ENCODE data around the gene IFNG-AS1.
A peak's percentile ranks its signal among the peaks of the same experiment; 100 is the strongest.

Gene IFNG-AS1

DNA sequence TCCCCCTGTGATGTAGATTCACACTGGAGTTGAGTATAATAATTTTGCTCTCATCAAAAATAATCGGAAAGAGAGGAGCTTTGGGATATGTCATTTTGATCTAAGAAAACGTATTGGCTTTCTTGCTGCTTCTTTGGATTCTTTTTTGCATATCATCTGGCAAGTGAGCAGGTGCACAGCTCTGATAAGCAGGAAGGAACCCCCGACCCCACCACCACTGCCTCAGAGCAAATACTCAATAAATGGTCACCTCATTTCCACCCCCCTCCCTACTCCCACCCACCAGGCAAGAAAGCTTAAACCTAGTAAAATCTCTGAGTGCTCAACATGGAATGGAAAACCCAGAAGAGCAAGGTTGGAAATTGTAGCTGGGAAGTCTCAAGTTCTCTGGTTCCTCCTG is 49.4 kb downstream of the IFNG-AS1 start:
- DNase-seq = no peak

DNA sequence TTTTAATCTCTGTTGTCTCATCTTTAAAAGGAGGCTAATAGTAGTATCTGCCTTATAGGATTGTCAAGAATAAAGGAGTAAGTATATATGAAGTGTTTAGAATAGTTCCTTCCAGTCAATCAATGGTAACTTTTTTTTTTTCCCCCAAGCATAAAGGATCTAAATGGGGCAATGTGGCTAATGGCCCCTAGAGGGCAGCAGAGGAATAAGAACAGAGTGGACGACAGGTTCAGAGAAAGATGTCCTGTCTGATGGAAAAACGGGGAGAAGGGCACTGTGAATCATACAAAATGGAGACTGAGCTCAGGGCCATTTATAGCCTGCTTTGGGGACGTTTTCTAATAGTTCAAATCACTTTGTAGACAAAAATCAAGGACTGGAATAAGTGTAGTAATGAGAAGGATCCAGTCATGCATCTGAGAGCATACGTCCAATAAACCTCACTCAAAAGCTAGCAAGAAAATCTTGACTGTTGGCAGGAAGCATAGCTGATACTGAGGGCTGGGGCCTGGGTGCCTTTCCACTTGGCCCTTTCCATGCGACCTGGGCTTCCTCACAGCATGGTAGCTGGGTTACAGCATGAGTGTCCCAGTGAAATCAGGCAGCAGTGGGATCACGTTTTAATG is 51.3 kb downstream of the IFNG-AS1 start:
- DNase-seq = peak in 4 of 5 experiments; percentile 39 to 62 (median 47)

DNA sequence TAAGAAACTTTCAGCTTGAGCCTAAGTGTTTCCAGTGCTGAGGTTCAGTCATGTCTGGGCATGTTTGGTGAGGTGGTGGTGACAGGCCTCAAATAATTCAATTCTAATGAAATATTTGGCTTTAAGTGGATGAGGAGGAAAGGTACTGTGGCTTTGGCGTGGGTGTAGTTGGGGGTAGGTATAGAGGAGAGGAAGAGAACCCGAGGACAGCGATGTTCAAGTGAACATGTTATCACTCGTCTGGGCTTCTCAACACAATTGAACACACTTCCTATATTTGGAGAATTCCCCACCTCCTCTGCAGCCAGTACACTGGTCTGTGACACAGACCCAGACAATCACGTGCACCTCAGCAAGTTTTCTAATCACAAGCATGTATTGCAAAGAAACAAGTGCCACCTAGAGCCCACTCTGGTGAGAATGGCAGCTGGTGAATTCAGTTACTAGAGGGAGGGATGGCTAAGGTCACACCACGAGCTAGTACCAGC is 53.0 kb downstream of the IFNG-AS1 start:
- peak in 1 of 5 experiments; percentile 24 for DNase-seq

DNA sequence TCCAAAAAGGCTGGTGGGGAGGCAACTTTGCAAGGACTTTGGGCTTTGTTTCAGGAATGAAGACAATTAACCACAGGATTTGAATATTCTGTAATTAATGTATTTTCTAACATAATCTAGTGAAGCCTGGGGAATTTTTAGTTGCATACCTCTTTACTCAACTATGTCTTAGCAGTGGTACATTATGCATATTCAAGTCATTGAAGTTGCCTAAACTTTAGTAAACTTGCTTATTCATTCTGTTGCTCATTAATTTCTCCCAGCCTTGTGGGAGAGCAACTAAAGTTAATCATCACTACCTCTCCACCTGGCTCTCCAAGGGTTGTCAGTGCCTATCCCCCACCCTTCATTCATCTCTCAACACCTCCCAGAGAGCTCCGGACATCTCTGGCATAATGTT is 54.2 kb downstream of the IFNG-AS1 start:
- no peak for DNase-seq

DNA sequence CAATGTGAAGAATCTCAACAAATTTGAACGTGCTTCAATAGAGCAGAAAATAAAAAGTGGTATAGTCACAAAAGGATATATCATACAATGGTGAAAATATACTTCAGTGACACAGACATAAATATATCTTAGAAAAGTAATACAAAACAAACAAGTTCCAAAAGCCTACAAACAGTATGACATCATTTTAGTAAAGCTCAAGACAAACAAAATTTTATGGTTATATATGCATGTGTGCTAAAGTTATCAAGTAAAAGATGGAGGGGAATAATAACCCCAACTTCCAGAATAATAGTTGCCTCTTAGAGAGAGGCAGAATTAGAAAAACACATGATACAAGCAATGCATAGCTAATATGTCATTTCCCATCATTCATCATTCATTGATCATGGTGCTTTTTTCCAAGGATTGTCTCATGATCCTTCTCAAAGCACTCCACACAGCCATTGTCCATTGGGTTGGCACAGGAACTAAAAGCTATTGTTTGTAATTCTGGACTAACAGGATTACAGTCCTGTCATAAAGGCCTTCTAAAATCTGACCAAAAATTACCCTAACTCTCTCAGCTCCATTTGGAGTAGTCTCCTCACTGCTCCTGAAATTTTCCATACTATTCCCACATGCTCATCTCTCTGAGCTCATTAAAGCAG is 59.5 kb downstream of the IFNG-AS1 start:
- DNase-seq = no peak

DNA sequence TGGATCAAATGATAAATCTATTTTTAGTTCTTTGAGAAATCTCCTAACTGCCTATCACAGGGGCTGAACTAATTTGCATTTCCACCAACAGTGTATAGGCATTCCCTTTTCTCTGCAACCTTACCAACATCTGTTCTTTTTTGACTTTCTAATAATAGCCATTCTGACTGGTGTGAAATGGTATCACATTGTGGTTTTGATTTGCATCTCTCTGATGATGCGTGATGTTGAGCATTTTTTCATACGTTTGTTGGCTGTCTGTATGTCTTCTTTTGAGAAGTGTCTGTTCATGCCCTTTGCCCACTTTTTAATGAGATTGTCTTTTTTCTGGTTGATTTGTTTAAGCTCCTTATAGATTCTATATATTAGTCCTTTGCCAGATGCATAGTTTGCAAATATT is 67.1 kb downstream of the IFNG-AS1 start:
- DNase-seq = no peak

DNA sequence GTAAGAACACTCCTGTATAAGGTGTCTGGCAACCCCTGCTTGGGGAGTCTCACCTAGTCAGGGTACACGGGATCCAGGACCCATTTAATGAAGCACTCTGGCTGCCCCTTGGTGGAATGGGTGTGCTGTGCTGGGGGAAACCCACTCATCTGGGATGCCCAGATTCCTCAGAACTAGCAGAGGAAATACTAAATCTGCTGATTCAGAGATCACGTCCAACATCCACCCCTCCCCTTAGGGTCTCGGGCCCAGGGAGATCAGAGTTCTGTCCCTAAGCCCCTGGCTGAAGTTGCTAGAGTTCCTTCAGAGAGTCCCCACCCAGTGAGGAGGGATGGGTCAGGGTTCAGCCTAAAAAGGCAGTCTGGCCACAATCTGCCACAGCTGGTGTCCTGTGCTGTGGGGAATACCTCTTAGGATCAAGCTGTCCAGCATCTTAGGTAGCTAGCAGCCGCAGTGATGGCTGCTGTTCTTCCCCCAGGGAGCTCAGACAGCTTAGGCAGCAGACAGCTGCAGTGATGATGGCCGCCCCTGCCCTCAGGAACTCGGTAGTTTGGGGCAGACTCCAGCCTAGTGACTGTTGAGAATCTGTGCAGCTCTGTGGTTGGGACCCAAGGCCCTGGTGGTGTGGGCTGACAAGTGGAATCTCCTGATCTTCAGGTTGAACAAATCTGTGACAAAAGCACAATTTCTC is 74.8 kb downstream of the IFNG-AS1 start:
- no peak for DNase-seq

DNA sequence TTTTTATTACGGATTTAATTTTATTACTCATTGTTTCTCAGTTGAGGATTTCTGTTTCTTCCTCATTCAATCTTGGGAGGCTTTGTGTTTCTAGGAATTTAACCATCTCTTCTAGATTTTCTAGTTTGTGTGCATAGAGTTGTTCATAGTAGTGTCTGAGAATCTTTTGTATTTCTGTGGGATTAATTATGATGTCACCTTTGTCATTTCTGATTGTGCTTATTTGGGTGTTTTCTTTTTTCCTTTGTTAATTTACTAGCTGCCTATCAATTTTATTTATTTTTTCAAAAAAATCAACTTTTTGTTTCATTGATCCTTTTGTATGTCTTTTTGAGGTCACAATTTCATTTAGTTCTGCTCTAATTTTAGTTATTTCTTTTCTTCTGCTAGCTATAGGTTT is 75.9 kb downstream of the IFNG-AS1 start:
- no peak for DNase-seq

DNA sequence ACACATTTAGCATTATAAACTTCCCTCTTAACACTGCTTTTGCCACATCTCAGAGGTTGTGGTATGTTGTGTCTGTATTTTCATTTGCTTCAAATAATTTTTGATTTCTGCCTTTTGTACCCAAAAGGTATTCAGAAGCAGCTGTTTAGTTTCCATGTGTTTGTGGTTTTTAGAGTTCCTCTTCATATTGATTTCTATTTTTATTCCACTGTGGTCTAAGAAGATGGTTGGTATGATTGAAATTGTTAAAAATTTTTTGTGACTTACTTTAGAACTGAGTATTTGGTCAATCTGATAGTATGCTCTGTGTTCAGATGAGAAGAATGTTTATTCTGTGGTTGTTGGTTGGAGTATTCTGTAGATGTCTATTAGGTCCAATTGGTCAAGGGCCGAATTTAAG is 76.4 kb downstream of the IFNG-AS1 start:
- DNase-seq = no peak

DNA sequence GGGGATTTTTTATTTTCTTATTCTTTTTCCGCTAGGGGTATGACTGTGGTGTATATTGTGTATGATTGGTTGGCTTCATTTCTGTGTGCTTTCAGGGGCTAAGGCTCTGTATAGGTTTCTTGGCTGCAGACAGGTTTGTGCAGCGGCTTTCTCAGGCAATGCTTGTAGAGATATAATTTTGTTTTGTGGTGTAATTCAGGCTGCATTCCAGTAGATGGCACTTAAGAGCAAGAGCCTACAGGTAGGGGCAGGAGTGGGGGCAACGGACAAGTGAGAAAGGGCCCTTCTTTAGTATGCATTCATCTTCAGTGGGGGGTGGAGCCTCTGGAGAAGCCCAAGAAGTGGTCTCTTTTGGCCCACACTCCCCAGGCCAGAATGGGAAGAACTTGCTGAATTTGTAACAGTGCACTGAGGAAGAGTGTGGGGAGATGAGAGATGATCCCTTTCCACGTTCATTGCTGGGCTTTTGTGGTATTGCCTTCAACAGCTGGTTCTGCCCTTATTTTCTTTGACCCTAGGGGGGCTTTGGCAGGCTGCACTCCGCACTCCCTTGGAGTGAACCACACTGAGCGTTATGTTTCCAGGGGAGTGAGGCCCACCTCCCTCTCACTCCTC is 78.6 kb downstream of the IFNG-AS1 start:
- peak in 1 of 5 experiments; percentile 11 for DNase-seq

DNA sequence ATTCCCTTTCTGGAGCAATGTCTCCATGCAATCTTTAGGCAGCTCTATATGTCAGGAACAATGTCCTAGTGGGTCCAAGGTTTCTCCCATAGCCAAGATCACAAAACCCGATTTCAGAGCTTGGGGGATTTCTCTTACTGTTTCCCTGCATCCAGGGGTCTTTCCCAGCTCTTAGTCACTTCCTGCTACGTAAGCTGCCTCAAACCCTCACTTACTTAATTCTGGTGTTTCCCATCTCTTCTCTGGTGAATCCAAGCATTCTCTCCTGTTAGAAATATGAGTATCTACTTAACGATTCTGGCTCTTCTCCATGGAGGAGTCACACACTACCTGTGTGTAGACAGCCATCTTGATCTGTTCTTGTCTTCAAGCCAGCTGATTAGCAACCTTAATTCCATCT is 80.0 kb downstream of the IFNG-AS1 start:
- DNase-seq = no peak
